Activated naive CD8-positive, alpha-beta T cell treated with anti-CD3 and anti-CD28 coated beads, Interleukin-2, amount 50 U/mL, for 24 hours (primary cell): Measurements from ENCODE around the gene UBALD1.
A peak's percentile ranks its signal among the peaks of the same experiment; 100 is the strongest.

Experiments
- ATAC-seq: fragments of 150-1000 bp; cut with Tn5 transposase; one replicate; pipeline ENCODE4 v1.10.0; 2021
- DNase-seq: peaks from one replicate; pipeline ENCODE4 v3.0.0; 2021
- H3K27ac Mint-ChIP-seq: one replicate; pipeline ENCODE4 v1.8.0; 2021; ENCODE audit warnings: mild to moderate bottlenecking, mixed read lengths
- H3K27me3 Mint-ChIP-seq: one replicate; pipeline ENCODE4 v1.8.0; 2021; ENCODE audit warnings: mixed read lengths
- H3K36me3 Mint-ChIP-seq: one replicate; pipeline ENCODE4 v1.8.0; 2021; ENCODE audit warnings: low read depth, mixed read lengths
- H3K4me1 Mint-ChIP-seq: one replicate; pipeline ENCODE4 v1.8.0; 2021; ENCODE audit warnings: mixed read lengths
- H3K4me3 Mint-ChIP-seq: one replicate; pipeline ENCODE4 v1.8.0; 2021; ENCODE audit warnings: mild to moderate bottlenecking, moderate library complexity, mixed read lengths
- H3K9me3 Mint-ChIP-seq: one replicate; pipeline ENCODE4 v1.8.0; 2021; ENCODE audit warnings: mixed read lengths

The UBALD1 gene

GRCh38 chr16:4614571-4615383, at the start of gene UBALD1:
UBALD1 (minus strand) TSS chr16:4614888; CDS start chr16:4614797, 91 bp downstream.
- H3K9me3 Mint-ChIP-seq, result no peaks in the 10 kb centered on the region
- no peaks in the 10 kb centered on the region for H3K27me3 Mint-ChIP-seq
- DNase-seq (peak; percentile 84), ATAC-seq (peak; percentile 68)
- H3K4me1 Mint-ChIP-seq, result peaks cover 30% of the 10 kb centered on the region
- H3K27ac Mint-ChIP-seq, result peak within 1 kb of the TSS; percentile 94
- H3K4me3 Mint-ChIP-seq, result peak within 1 kb of the TSS; percentile 86
- no peaks in the 10 kb centered on the region for H3K36me3 Mint-ChIP-seq

DNA sequence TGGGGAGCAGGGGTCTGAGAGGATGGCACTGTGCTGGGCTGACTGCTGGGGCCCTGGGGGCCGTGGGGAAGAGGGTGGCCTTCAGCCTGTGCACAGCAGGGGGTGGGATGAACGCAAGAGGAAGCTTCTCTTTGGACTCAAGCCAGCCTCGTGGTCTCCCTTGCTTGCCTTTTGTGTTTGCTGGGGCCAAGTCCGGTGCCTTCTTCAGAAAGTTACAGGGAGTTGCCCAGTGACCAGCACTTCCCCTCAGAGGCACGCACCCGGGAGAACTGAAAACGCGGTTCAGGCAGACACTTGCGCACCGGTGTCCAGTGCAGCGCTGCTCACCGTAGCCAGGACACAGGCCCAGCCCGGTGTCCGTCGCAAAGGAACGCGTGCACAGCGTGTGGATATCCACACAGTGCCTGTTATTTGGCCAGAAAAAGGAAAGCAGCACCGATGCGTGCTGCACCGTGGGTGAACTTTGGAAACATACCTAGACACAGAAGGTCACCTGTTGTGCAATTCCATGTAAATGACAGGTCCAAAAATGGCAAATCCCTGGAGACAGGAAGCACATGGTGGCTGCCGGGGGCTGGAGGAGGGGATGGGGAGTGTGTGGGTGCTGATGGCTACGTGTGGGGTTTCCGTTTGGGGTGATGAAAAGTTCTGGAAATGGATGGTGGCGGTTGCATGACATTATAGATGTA, 49.2 kb upstream of the UBALD1 start:
- peak; percentile 39 for DNase-seq
- Mint-ChIP-seq H3K36me3 (peaks cover 21% of the 10 kb centered on the region), H3K4me1 (peaks cover 62% of the 10 kb centered on the region), H3K27ac (peak overlapping the region; percentile 91), H3K4me3 (peak overlapping the region; percentile 71), H3K27me3 (no peaks in the 10 kb centered on the region), H3K9me3 (no peaks in the 10 kb centered on the region)
- no peak for ATAC-seq

DNA sequence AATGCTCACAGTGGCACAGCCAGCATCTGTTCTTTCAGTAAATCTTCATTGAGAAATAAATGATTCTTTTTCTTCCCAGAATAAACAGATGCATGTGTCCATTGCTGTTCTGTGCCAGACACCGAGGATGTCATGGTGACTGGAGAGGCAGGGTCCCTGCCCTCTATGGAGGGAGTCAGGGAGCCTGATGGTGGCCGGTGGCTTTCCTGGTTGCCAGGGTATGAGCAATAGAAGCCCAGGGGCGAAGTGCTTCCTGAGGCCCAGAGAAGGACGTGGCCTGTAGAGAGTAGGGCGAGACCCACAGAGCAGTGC, 48.7 kb upstream of the UBALD1 start:
- no peaks in the 10 kb centered on the region for H3K27me3 Mint-ChIP-seq

GRCh38 chr16:4661661-4662060, 47.0 kb upstream of the UBALD1 start:
- Mint-ChIP-seq H3K4me1 (peaks cover 66% of the 10 kb centered on the region), H3K36me3 (peaks cover 15% of the 10 kb centered on the region), H3K27me3 (no peaks in the 10 kb centered on the region), H3K27ac (peak overlapping the region; percentile 64), H3K4me3 (no peak overlapping the region), H3K9me3 (no peaks in the 10 kb centered on the region)
- DNase-seq, result no peak
- no peak for ATAC-seq

More for the DNA sequence above, 48.7 kb upstream of the UBALD1 start:
- peaks cover 66% of the 10 kb centered on the region for H3K4me1 Mint-ChIP-seq
- H3K4me3 Mint-ChIP-seq, result peak overlapping the region; percentile 14
- H3K9me3 Mint-ChIP-seq, result no peaks in the 10 kb centered on the region
- H3K27ac Mint-ChIP-seq, result peak overlapping the region; percentile 91
- DNase-seq (no peak), ATAC-seq (no peak)
- H3K36me3 Mint-ChIP-seq, result peaks cover 21% of the 10 kb centered on the region

GRCh38 chr16:4660454-4661007, 45.8 kb upstream of the UBALD1 start:
- peaks cover 61% of the 10 kb centered on the region for H3K4me1 Mint-ChIP-seq
- H3K9me3 Mint-ChIP-seq, result no peaks in the 10 kb centered on the region
- ATAC-seq (peak; percentile 87), DNase-seq (peak; percentile 84)
- peak overlapping the region; percentile 34 for H3K4me3 Mint-ChIP-seq
- peak overlapping the region; percentile 56 for H3K27ac Mint-ChIP-seq
- peaks cover 17% of the 10 kb centered on the region for H3K36me3 Mint-ChIP-seq
- no peaks in the 10 kb centered on the region for H3K27me3 Mint-ChIP-seq

GRCh38 chr16:4659363-4660353, 45.0 kb upstream of the UBALD1 start:
- Mint-ChIP-seq H3K27me3 (no peaks in the 10 kb centered on the region), H3K9me3 (no peaks in the 10 kb centered on the region), H3K27ac (no peak overlapping the region), H3K4me3 (no peak overlapping the region), H3K4me1 (peaks cover 53% of the 10 kb centered on the region), H3K36me3 (peaks cover 16% of the 10 kb centered on the region)
- DNase-seq, result no peak
- no peak for ATAC-seq

DNA sequence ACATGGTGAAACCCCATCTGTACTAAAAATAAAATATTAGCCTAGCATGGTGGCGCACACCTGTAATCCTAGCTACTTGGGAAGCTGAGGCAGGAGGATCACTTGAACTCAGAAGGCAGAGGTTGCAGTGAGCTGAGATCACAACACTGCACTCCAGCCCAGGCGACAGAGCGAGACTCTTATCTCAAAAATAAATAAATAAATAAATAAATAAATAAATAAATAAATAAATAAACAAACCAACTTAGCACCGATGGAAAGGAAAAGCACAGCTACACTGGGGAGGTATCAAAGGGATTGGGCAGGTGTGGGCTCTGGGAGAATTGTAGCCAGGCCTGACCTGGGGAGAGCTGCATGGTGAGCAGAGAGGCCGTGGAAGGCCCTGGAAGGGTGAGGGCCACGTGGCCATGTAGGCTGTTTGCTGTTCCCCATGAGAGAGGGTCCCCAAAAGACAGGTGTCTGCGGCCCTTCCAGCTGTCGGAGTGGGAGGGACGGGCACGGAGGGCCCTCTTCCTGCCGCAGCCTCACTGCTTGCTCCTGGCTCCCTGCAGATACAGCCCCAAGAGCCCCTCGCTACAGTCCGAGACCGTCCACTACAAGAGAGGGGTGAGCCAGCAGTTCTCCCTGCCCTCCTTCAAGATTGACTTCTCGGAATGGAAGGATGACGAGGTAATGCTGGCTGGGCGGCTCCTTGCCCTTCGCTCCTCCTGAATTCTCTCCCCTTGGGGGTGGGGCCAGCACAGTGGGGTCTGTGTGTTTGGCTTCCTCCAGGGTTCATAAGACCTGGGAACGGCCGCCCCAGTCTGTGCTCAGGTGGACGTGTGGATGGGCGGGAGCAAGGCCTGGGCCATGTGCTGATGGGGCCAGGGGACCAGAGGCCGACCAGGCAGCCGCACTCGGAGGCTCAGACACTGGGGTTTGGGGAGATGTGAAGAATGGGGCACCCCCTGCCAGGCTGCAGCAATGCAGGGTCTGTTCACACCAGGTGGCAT, 42.3 kb upstream of the UBALD1 start:
- DNase-seq (no peak), ATAC-seq (no peak)
- Mint-ChIP-seq H3K9me3 (no peaks in the 10 kb centered on the region), H3K27ac (no peak overlapping the region), H3K27me3 (no peaks in the 10 kb centered on the region), H3K36me3 (peaks cover 9% of the 10 kb centered on the region), H3K4me3 (no peak overlapping the region), H3K4me1 (peaks cover 32% of the 10 kb centered on the region)

DNA sequence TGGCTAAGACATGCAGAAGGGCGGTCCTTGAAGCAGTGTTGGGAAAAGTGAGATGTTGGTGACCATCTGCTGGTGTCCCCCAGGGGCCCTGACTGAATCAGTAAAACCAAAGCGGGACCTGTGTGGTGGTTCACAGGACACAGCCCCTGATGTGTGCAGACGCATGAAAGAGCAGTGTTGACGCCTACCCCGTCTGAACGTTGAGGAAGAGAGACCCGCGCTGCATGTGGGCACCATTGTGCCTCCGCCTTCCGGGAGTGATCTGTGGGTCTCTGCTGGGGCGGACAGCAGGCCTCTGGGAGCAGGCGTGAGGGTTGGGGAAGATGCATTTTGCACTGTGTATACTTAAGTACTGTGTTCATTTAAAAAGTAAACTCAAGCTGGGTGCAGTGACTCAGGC, 41.5 kb upstream of the UBALD1 start:
- no peak overlapping the region for H3K4me3 Mint-ChIP-seq
- H3K4me1 Mint-ChIP-seq, result peaks cover 25% of the 10 kb centered on the region
- no peaks in the 10 kb centered on the region for H3K27me3 Mint-ChIP-seq
- no peak for DNase-seq
- H3K9me3 Mint-ChIP-seq, result no peaks in the 10 kb centered on the region
- peaks cover 9% of the 10 kb centered on the region for H3K36me3 Mint-ChIP-seq
- H3K27ac Mint-ChIP-seq, result no peak overlapping the region
- ATAC-seq, result no peak

DNA sequence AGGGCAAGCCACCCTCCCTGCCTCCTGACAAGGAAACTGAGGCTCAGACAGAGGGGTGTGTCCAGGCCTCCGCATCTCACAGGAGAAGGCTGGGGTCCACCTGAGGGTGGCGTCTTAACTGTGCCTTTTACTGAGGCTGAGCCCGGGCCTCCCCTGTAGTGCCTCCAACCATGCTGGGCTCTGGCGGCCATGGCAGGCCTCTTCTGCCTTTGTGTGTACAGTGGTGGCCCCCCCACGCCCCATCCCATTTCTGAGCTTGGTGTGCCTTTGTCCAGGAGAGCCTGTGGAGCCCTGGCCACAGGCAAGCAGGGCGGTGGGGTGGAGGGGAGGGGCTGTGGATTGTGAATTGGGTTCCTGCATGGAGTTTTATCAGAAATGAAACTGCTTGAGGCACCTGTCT, 41.1 kb upstream of the UBALD1 start:
- ATAC-seq (no peak), DNase-seq (no peak)
- peaks cover 20% of the 10 kb centered on the region for H3K4me1 Mint-ChIP-seq
- no peaks in the 10 kb centered on the region for H3K27me3 Mint-ChIP-seq
- no peak overlapping the region for H3K27ac Mint-ChIP-seq
- no peaks in the 10 kb centered on the region for H3K9me3 Mint-ChIP-seq
- H3K4me3 Mint-ChIP-seq, result no peak overlapping the region
- peaks cover 9% of the 10 kb centered on the region for H3K36me3 Mint-ChIP-seq

DNA sequence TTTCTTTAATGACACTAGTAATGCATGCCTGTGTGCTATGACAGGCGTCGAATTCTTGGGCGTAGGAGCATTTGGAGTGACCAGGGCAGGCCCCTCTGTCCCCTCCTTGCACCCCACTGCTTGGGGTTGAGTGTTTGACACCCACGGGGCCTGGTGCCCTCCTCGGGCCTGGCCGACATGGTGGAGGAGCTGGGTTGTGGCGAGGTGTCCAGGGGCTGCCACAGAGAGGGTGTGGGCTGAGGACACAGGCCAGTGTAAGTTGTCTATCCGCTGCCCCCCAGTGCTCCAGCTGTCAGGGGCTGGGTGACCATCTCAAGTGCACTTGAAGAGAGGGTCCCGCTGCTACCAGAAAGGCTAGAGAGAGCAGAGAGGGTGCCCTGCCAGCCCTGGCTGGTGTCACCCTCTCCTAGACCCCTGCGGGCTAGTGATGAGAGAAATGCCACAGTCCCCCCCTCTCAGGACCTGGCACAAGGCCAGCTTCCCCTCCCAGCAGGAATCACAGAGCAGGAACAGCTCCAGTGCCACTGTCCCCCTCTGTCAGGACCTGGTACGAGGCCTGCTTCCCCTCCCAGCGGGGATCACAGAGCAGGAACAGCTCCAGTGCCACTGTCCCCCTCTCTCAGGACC, 40.4 kb upstream of the UBALD1 start:
- no peaks in the 10 kb centered on the region for H3K9me3 Mint-ChIP-seq
- H3K27me3 Mint-ChIP-seq, result no peaks in the 10 kb centered on the region
- ATAC-seq, result no peak
- peaks cover 13% of the 10 kb centered on the region for H3K36me3 Mint-ChIP-seq
- no peak overlapping the region for H3K27ac Mint-ChIP-seq
- peaks cover 16% of the 10 kb centered on the region for H3K4me1 Mint-ChIP-seq
- no peak for DNase-seq
- no peak overlapping the region for H3K4me3 Mint-ChIP-seq

DNA sequence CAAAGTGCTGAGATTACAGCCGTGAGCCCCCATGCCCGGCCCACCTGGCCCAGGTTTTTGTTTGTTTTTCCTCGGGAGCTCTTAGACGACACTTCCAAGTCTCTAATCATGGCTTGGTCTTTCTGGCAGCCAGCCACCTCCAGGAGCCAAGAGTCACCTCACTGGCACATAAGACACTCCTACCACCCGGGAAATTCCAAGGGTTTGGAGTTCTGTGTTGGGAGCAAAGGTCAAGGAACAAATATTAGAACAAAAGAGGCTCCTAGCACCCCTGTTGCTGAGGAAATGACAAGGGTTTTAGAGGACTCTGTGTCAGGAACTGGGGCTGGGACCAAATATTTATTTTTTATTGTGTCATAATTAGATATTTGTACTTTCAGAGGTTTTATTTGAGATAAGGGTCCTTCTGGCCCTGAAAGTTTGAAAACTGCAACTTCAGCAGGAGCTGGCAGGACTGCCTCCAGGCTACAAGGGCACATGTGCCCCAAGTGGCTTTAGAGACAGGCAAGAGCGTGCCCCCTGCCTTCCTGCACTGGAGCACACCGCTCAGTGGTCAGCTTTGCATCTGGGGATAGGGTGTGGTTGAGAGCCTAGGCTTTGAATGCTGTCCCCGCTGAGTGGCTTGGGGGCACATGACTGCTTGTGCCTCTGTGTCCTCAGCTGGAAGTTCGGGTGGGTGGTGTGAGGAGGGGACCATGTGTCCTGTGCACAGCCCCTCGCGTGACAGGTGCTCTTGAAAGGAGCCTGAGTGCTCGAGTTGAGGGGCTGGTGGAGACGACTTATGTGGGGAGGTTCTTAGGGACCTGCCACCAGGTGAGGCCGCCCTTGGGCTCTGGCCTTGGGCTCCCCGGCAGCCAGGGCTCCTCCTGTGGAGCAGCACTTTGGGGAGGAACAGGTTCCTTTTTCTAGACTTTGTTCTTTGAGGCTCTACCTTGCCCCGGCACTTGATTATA, 39.6 kb upstream of the UBALD1 start:
- H3K36me3 Mint-ChIP-seq, result peaks cover 14% of the 10 kb centered on the region
- H3K4me1 Mint-ChIP-seq, result peaks cover 13% of the 10 kb centered on the region
- H3K4me3 Mint-ChIP-seq, result no peak overlapping the region
- DNase-seq, result no peak
- no peaks in the 10 kb centered on the region for H3K27me3 Mint-ChIP-seq
- no peak overlapping the region for H3K27ac Mint-ChIP-seq
- ATAC-seq, result no peak
- no peaks in the 10 kb centered on the region for H3K9me3 Mint-ChIP-seq

- ATAC-seq, result no peak
- no peak overlapping the region for H3K4me3 Mint-ChIP-seq
- peaks cover 15% of the 10 kb centered on the region for H3K36me3 Mint-ChIP-seq
- no peaks in the 10 kb centered on the region for H3K9me3 Mint-ChIP-seq
- H3K27ac Mint-ChIP-seq, result no peak overlapping the region
- DNase-seq, result no peak
- peaks cover 14% of the 10 kb centered on the region for H3K4me1 Mint-ChIP-seq
- H3K27me3 Mint-ChIP-seq, result no peaks in the 10 kb centered on the region
Observed at GRCh38 chr16:4652561-4652960, 37.9 kb upstream of the UBALD1 start.
